Activated T-helper 1 cell treated with anti-CD3 and anti-CD28 coated beads, Interleukin-2, amount 50 U/mL, for 16 hours (primary cell): Measurements from ENCODE around the gene CFAP100.

Experiments used
- DNase-seq, 2 donors: peaks; one replicate each; pipeline ENCODE4 v3.0.0-alpha.2; 2020; ENCODE audit warnings: low read depth in 1 of 2, low spot score in 1 of 2

CFAP100 gene

DNA sequence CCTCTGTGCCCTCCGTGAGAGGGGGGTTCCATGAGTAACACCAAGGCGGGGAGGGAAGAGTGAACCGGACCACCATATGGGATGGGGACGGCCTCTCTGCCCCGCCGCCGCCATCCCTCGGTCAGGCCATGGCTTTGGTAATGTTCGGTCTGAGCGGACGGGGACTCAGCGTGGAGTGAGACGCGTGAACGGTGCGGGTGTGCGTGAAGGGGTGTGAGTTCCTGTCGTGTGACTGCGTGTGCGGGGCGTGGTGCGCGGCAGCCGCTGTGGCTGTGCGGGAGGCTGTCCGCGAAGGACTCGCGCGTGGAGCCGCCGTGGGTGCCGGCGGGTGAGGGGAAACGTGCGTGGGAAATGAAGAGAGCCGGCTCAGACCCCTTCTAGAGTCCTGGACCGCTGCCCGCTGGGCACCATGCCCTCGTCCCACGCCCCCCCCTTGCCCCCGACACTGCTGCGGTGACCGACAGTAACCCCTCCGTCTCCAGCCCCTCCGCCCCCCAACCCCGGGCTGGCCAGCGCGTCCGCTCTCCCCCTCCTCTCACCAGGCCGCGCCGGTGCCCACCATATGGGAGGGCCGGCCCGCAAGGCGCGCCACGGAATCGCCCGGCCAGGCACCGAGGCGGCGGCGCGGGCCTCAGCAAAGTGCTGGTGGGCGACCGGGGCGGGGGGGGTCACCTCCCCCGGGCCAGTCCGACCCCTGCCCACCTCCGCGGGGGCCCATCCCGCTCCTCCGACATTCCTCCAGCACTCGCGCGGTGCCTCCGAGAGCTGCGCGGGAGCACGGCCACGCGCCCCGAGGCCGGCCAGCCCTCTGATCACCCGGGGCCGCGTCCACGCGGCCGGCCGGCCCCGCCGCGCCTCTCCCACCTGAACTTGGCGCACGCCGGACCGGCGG, 38.1 kb upstream of the CFAP100 start:
- no peak for DNase-seq

DNA sequence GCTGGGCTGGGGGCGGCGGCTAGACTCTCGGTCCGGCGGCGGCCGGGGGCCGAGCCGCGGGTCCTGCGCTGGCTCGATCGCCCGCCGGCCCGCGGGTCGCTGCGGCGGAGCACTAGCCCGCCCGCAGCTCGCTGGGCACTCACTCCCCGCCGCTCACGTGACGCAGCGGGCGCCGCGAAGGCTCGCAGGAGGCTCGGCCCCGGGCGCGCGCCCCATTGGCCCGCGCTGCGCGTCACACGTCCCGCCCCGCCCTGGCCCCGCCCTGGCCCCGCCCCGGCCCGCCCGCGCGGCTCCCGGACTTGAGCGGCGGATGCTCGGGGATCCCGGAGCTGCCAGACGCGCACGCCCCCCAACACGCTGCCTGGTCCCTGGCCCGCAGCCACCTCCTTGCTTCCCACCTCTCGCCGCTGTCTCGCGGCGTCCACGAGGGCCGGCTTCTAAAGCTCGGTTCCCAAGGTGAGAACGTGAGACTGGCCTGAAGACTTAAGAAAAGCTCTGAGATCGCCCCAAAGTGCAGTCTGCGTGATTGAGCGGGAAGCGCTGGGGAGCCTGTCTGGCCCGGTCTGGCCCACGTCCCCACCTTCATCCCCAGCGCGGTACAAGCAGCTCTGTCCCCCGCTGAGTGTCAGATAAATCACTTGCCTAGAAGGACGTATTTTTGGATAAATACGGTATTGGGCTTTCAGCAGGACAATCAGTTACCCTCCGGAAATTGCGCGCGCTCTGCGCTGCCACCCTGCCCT, 37.2 kb upstream of the CFAP100 start, which contains the start of gene KLF15:
TSS of gene KLF15 (minus strand) at position 114 of the 743 bp plus-strand sequence. CDS start 4,486 bp downstream, outside the sequence.
- peak; percentile 44 to 62 for DNase-seq

DNA sequence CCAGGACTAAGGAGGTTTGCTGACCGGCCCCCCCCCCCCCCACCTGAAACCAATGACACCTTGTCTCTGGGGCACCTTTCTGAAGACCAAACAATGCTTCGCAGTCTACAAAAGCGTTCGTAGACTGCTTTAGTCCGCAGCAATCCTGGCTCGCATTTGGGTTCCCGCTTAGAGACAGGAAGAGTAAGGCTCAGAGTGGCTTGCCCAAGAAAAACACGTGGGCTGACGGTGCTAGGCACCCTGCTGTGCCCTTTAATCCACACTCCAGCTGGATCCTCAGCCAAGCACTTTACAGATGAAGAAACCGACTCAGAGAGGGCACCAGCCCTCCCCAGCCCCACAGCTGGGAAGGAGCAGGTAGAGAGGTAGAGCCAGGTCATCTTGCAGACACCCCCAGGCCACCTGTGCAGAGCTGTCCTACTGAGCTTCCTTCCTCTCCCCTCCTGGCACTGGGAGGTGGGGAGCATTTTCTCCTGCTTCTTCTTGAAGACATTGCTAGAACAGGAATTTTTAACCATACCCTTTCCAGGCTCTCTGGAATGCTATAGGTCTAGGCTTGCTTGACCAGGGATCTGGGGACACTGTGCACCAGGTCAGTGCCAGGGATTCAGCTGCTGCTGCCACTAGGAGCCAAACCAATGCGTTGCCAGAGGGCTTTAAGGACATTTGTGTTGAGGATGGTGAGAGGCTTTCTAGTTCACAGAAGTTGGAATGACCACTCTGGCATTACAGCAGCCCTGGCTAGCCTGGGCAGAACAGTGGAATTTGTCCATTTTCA, 36.5 kb upstream of the CFAP100 start:
- DNase-seq = no peak

DNA sequence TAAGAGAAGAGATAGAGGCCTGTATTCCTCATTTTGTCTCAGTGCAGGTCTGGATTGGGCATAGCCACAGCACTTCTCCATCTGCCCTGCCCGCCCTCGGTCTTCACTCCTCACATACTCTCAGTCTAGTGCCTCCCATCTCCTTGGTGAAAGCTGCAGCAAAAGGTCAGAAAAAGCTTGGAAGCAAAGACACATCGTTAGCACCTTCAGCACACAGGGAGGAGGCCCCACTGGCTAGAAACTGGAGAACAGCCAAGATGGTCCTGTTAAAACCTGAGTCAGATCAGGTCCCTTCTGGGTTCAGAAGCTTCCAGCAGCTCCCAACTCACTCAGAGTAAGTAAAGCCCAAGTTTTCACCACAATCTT, 35.9 kb upstream of the CFAP100 start:
- DNase-seq = no peak

DNA sequence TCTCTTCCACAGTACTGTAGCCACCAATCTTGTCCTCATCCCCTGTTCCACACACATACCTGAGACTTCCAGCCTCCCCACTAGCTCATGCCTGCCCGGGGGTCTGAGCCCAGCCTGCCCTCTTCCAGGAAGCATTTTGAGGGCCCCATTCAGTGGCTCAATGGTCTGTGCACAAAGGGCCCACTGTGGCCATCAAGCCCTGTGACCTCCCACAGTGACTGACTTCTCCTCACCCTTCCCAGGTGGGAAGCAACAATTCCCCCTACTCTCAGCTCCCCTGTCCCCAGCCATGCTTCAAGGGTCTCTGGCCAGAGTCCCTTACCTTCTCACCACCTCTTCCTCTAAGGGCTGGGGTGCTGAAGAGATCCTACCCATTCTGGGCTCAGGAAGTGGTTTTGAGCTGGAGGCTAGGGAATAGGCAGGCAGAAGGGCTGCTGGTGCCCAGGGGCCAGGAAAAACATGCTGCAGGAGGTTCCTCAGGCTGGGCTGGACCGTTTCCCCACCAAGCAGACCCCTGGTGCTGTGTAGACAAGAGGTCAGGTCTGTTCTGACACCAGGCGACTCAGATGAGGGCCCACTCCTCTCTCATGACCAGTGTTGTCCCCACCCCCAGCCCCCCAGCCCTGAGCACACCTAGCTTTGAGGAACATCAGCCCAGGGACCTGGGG, 34.5 kb upstream of the CFAP100 start:
- DNase-seq = no peak

DNA sequence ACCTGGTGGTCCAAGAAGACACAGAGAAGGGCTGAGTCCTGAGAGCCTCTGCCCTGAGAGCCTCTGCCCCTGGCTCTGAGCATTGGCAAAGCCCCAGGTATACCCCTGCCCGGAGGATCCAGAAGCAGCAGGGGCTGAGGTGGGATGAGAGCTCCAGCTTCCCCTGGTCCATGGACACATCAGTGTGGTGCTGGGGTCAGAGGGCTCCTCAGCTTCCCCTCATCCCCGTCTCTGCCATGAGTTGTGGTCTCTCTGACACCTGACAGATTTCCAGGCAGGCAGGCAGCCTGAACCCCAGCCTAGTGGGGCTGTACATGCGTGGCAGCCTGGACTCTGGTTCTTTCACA, 34.0 kb upstream of the CFAP100 start:
- DNase-seq = no peak

DNA sequence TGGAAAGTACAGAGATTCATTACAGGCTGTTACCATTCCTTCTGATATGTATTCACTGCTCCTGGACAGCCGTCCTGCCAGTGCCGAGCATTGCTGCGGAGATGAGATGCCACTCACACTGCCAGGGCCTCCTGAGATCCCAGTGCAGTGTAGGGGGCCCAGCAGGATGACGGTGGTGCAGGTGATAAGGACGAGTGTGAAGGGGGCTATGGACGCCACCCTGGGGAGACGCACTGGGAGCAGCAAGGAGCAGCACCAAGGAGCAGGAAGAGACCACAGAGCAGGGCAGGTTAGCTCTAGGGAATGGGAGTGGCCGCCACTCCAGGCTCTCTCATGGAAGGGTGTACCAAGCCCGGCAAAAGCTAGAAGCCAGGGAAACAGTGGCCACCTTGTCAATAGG, 33.5 kb upstream of the CFAP100 start:
- DNase-seq = no peak

DNA sequence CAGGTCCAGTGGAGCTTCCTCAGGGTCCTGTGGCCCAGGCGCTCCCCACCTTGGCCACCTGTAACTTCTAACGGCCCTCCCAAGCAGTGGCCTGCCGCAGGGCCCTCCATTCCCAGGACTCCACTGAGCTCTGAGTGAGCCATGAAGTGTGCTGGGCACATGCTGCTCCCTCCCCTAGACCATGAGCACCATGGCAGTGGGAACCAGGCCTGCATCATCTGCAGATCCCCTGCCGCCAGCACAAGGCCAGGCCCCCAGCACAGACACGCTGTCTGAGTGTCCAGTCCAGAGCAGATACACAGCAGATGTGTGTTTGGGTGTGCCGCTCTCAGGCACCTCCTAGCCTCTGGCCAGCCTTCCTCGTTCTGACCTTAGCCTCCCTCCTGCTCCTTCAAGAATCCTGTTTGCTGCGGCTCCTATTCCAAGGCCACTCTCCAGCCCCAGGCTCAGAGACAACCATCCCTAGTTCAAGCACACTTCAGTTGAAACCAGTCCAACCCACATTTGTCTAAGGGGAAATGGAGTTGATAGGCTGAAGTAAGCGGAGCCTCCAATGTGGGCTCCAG, 30.5 kb upstream of the CFAP100 start:
- no peak for DNase-seq

DNA sequence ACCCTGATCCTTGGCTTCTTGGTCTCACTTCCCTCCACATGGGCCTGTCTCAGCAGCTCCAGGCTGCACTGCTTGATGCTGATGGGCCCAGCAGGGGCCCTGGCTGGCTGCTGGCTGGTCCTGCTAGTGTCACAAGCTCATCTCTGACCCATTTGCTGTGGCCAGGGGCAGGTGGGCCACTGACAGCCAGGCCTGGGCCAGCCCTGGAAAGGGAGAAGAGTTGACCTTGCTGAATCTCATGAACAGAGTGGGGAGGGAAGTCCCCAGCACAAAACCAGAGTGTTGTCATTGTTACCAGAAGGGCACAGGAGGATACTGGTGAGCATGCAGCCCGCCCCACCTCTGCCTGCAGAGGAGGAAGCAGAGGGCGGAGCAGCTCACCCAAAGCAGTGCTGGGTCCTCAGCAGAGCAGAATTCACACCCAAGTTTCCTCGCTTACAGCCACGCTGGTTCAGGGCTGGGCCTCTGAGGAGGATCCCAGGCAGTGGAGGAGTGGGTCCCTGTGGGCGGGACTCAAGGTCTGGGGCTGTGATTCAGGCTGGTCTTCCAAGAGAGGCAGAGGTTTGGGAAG, 29.9 kb upstream of the CFAP100 start:
- DNase-seq = no peak

DNA sequence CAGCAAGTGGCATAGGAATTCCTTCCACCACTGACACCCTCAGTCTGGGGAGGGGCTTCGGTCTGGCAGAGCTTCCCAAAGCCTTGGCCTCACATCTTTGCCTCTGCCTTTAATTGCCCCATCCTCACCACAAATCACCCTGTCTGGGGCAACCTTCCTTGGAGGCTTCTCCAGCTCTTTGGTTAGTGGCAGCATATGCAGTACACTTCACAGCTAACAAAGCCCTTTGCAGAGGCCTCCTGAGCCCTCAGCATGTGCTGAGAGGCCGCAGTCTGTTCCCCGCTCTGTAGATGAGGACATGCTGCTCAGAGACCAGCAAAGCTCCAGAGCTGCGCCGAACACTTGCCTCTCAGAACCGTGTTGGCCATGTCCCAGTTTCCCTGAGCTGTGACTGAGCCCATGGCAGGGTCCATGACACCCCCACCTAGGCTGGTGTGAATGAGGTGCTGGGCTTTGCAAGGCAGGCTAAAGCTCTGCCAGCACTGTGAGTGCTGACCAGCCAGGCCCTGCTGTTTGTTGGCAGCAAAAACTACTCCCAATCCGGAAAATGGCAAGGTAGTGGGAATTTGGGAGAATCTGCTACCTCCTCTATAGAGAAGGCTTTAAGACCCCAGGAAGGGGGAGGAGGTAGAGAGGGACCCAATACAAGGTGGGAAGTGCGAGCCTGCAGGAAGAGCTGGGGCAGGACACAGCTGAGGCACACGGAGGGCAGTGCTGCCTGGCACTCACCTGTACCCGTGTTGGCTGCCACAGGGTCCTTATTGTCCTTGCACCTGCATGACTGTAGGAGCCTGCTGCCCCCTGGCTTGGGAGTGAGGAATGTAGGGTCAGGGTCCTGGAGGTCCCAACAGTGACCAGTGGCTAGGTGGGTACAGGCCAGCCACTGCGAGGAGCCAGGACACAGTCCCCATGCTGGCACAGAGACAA, 29.1 kb upstream of the CFAP100 start:
- DNase-seq = no peak

DNA sequence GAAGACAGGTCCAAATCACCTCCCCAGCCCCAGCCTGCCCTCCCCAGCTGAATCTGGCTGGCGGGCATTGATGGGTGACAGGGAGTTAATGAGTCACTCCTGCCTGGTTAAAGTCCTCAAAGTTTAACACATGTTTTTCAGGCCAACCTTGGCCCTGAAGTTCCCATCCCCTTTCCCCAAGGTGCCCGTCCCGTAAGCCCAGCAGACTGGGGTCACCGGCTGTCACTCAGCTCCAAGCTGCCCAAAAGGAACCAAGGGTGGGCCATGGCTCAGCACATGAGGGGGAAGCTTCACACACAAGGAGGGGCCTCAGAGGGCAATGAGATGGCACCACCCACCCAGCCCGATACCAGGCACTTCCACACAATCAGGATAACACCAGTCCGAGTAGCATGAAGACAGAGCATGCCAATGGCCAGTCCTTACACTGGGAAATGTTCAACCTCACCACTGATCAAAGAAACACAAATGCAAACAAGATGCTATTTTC, 27.3 kb upstream of the CFAP100 start:
- DNase-seq = no peak

DNA sequence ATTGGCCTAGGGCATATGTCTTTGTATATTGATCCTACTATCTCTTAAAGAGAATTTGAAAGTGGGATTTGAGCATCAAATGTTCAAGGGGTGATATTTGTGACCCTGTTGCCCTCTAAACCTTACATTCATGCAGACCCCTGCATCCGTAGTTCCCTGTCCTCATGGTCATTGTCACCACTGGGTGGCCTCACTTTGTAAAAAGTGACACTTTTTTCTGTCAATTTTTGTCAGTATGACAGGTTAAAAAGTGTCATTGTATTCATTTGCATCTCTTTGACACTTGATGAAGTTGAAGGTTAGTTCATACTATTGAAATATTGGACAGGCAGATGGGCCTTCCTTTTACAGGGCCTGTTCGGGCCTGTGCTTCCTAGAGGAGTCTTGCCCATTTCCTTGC, 25.2 kb upstream of the CFAP100 start:
- DNase-seq = no peak

DNA sequence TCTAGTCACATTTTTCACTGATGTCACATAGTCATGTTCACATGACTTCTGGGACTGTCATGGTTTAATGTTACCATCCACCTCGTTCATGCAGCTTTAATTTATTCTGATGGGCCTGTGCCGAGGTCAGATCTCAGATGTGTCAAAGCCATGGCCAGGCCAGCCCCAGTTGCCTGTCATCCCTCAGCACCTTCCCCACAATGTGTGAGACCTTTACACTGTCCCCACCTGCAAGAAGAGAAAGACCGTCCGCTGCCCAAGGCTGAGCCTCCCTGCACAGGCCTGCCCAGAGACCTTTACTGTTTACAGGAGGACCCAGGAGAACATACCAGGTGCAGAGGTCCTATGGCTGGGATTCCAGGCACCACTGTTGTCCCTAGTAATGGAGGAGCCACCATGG, 24.7 kb upstream of the CFAP100 start:
- no peak for DNase-seq

DNA sequence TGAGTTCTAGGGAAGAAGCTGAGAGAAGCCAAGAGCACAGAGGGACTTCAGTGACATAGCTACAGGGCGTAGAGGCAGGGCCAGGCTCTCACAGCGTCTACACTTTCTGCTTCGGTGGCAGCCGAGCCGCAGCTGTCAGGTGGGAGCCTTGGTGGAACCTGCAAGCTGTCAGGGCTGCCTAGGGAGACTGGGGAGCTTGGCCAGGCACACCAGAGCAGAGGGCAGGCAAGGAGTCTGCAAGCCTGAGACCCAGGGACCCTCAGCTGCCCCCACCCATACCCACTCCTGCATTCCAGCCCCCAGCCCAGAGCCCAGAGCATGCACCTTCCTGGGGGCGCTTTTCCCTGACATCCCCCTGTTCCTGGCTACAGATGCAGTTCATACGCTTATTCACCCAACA, 24.1 kb upstream of the CFAP100 start:
- DNase-seq = no peak

DNA sequence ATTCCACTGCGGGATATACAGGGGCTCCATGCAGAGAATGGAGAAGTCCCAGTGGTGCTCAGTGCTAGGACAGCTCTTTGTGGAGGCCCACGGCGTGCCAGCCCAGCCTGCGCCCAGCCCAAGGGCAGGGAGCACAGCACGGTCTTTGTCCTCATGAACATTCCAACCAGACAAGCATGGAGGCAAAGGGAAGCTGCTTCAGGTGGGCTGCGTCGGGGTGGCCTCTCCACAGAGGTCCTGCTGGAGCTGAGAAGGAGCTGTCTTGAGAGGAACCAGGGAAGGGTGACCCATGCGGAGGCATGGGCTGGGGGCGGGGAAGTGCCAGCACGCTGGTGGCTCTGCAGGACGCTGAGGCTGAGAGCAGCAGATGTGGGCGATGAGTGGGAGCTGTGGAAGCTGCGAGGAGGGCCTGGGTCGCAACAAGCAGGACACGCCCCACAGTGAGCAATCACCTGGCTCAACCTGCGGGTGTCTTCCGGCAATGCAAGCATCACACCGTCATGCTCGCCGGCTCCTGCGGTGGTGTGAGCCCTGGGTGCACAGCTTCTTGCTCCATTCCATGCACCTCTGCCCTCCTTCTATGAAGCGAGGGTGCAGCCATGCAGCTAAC, 23.5 kb upstream of the CFAP100 start:
- DNase-seq = no peak

DNA sequence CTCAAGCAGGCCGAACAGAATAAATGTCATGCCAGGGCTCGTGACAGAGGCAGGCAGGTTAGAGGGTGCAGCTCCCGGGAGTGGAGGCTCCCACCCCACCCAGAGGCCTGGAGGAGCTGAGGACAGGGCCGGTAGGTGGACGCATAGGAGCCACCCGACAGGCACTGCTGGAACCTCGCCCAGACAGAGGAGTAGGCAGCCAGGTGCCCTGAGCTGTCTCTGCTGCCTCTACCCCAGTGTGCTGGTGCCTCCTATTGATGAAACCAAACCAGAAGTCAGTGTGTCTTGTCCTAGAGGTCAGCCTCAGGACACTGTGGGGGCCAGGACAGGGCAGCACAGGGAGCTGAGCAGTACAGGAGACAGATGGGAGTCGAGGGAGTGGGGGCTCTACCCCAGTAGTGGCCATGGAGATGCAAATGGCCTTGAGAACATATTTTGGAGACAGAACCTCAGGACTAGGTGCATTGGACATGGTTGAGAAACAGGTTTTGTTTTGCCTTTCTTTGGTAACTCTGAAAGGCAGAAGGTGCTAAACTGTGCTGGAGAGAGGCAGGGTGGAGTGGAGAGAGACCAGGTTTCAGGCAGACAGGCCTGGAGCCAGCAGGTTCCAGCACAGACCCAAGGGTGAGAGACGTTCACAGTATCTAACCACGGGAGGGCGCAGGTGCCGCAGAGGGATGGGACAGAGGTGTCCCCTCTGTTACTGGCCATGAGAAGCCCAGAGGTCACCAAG, 22.1 kb upstream of the CFAP100 start:
- no peak for DNase-seq

DNA sequence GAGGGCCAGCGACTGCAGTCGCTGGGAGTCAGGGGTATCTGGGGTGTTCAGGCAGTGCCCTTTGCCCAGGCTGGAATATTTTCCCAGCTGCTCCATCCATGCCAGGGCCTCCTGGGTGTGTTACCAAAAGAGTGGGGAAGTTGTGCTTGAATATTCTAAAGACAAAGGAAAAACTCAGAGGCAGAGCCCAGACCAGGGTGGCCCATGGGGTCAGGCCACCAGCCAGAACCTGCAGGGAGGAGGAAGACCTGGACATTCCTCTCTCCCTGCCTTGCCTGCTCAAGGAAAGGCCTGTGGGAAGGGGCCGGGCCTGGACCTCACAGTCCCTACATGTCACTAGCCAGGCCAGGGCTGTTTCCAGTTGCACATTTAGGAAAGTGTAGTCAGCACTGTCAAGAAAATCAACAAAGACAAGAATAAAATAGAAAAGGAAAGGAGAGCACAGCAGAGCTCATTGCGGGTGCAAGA, 21.5 kb upstream of the CFAP100 start:
- DNase-seq = no peak
